HepG2 (cell line): Measurements from ENCODE around the gene AJUBA. TPM values are rescaled to one million over a fixed set of nuclear protein-coding genes. Genes with fewer than 3 reads are reported as not detected.
A peak's percentile ranks its signal among the peaks of the same experiment; 100 is the strongest.

Source experiments
- EP300 ChIP-seq, 3 experiments: sonication (generic) in 1 of 3; formaldehyde crosslinking in 1 of 3; IDR thresholded peaks; 2 replicates each; pipeline versions ENCODE4 v1.5.1 to v1.6.1; 2011 to 2020; ENCODE audit warnings: low read depth in 2 of 3, low read length in 2 of 3, borderline replicate concordance in 1 of 3, improper control_type of control experiment in 1 of 3, mild to moderate bottlenecking in 1 of 3, missing genetic modification reagents in 1 of 3, moderate library complexity in 1 of 3
- ERF ChIP-seq: IDR thresholded peaks from 2 replicates; pipeline ENCODE4 v1.6.1; 2018; ENCODE audit warnings: missing biosample characterization, missing genetic modification reagents
- IKZF1 ChIP-seq: fragments of 450-650 bp; IDR thresholded peaks from 2 replicates; pipeline ENCODE4 v1.7.1; 2016
- RNF2 ChIP-seq: fragments of 450-650 bp; conservative IDR thresholded peaks from 2 replicates; pipeline ENCODE4 v1.6.1; 2016; ENCODE audit warnings: low read depth
- RORA ChIP-seq: sonication (generic); formaldehyde crosslinking; IDR thresholded peaks from 2 replicates; pipeline ENCODE4 v1.5.0; 2020; ENCODE audit warnings: mild to moderate bottlenecking, missing genetic modification reagents, moderate library complexity
- SP140L ChIP-seq: sonication (generic); formaldehyde crosslinking; IDR thresholded peaks from 2 replicates; pipeline ENCODE4 v1.4.0; 2020; ENCODE audit warnings: missing genetic modification reagents, borderline replicate concordance
- SRY ChIP-seq: sonication (generic); formaldehyde crosslinking; IDR thresholded peaks from 2 replicates; pipeline ENCODE4 v1.8.0; 2022; ENCODE audit warnings: mild to moderate bottlenecking, missing genetic modification reagents
- ZBTB20 ChIP-seq: sonication (generic); formaldehyde crosslinking; IDR thresholded peaks from 2 replicates; pipeline ENCODE4 v1.8.1; 2023; ENCODE audit warnings: missing genetic modification reagents, low read depth, mild to moderate bottlenecking, borderline replicate concordance
- ZFP90 ChIP-seq: sonication (generic); formaldehyde crosslinking; IDR thresholded peaks from 2 replicates; pipeline ENCODE4 v1.8.0; 2022; ENCODE audit warnings: missing genetic modification reagents, mild to moderate bottlenecking, inconsistent platforms, borderline replicate concordance
- ZNF670 ChIP-seq: sonication (generic); formaldehyde crosslinking; IDR thresholded peaks from 2 replicates; pipeline ENCODE4 v1.8.0; 2022; ENCODE audit warnings: mild to moderate bottlenecking, missing genetic modification reagents, borderline replicate concordance
- polyA plus RNA-seq, 8 experiments: library from polyadenylated mRNA; depleted of rRNA in 3 of 8; stranded (reverse) in 7 of 8; unstranded in 1 of 8; fragments of >200 nt; fragmentation: Illumina TruSeq in 4 of 8; extraction: Trizol in 4 of 8; gene quantifications; 2 replicates each; pipeline versions ENCODE4 v1.2.1 to v1.2.3, GENCODE V29; 2011 to 2016; ENCODE audit warnings: low read depth in 4 of 8, missing spikeins in 1 of 8, mixed read lengths in 1 of 8; ENCODE audit not compliant: insufficient read depth in 1 of 8
- total RNA-seq, 5 experiments: library from RNA; depleted of rRNA; stranded (reverse); fragments of >200 nt; fragmentation: Illumina TruSeq; extraction: Trizol; gene quantifications; 2 replicates each; pipeline ENCODE4 v1.2.3, GENCODE V29; 2016; ENCODE audit warnings: low read depth in 1 of 5
- TF ChIP-seq, protein P1 (sequence below): sonication (generic); formaldehyde crosslinking; IDR thresholded peaks from 2 replicates; pipeline ENCODE4 v1.4.0; 2020; ENCODE audit warnings: missing genetic modification reagents
- TF ChIP-seq, protein P2 (sequence below): sonication (generic); formaldehyde crosslinking; IDR thresholded peaks from 2 replicates; pipeline ENCODE4 v1.5.0; 2020; ENCODE audit warnings: missing genetic modification reagents, mild to moderate bottlenecking, borderline replicate concordance
- TF ChIP-seq, protein P3 (sequence below): sonication (generic); formaldehyde crosslinking; IDR thresholded peaks from 2 replicates; pipeline ENCODE4 v1.4.0; 2020; ENCODE audit warnings: missing genetic modification reagents
- TF ChIP-seq, protein P4 (sequence below): sonication (generic); formaldehyde crosslinking; IDR thresholded peaks from 2 replicates; pipeline ENCODE4 v1.4.0; 2020; ENCODE audit warnings: mild to moderate bottlenecking, low read depth, missing genetic modification reagents
- TF ChIP-seq, protein P5 (sequence below): sonication (generic); formaldehyde crosslinking; IDR thresholded peaks from 2 replicates; pipeline ENCODE4 v1.5.0; 2020; ENCODE audit warnings: mild to moderate bottlenecking, low read depth, missing genetic modification reagents, borderline replicate concordance
- TF ChIP-seq, protein P6 (sequence below): sonication (generic); formaldehyde crosslinking; IDR thresholded peaks from 2 replicates; pipeline ENCODE4 v1.8.0; 2022; ENCODE audit warnings: mild to moderate bottlenecking, missing genetic modification reagents, moderate library complexity

AJUBA gene
- total and polyA plus RNA-seq, 2 of the 13 experiments (the other 11 are each of a cell fraction or from before 2014, with no cell fraction given): 157 to 241 TPM

DNA sequence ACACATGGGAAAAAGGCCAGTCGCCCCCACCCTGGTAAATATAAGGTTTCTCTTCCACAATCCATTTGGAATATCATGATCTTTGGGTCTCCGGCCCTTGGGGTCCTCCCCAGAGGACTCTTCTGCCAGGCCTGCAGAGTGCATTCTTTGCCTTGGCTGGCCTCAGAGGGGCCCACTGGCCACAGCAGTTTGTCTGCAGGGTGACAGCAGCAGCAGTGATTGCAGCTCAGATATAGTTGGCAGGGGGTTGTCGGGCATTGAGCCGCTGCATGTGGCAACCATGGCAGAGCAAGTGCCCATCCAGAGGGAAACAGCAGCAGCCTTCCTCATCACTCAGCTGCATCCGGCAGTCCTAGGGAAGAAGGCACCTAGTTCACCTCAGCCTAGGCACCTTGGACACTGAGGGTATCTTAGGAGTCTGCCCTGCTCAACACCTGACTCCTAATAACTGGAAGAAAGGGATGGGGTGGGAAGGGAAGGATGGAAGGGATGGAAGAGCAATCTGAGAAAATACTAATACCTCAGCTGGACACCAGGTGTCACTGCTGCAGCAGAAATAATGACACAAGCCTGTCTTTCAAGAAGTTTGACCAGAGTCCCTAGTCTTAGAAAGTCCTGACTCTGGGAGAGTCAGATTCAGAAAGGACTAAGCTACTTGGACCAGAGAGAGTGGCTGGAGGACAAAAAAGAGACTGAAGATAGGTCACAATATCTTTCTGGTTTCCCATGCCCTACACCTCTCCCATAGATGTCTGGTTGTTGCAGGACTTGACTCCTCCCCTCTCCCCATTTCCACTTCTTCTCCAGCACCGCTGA, 8.9 kb downstream of the AJUBA start (continued):
- TF ChIP-seq, protein P1, sequence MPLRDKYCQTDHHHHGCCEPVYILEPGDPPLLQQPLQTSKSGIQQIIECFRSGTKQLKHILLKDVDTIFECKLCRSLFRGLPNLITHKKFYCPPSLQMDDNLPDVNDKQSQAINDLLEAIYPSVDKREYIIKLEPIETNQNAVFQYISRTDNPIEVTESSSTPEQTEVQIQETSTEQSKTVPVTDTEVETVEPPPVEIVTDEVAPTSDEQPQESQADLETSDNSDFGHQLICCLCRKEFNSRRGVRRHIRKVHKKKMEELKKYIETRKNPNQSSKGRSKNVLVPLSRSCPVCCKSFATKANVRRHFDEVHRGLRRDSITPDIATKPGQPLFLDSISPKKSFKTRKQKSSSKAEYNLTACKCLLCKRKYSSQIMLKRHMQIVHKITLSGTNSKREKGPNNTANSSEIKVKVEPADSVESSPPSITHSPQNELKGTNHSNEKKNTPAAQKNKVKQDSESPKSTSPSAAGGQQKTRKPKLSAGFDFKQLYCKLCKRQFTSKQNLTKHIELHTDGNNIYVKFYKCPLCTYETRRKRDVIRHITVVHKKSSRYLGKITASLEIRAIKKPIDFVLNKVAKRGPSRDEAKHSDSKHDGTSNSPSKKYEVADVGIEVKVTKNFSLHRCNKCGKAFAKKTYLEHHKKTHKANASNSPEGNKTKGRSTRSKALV (CRISPR knock-in tag): no peak
- no peak for TF ChIP-seq RORA
- TF ChIP-seq, protein P2, sequence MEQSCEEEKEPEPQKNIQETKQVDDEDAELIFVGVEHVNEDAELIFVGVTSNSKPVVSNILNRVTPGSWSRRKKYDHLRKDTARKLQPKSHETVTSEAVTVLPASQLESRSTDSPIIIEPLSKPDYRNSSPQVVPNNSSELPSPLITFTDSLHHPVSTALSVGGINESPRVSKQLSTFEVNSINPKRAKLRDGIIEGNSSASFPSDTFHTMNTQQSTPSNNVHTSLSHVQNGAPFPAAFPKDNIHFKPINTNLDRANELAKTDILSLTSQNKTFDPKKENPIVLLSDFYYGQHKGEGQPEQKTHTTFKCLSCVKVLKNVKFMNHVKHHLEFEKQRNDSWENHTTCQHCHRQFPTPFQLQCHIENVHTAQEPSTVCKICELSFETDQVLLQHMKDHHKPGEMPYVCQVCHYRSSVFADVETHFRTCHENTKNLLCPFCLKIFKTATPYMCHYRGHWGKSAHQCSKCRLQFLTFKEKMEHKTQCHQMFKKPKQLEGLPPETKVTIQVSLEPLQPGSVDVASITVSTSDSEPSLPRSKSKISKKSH: no peak
- TF ChIP-seq, protein P3, sequence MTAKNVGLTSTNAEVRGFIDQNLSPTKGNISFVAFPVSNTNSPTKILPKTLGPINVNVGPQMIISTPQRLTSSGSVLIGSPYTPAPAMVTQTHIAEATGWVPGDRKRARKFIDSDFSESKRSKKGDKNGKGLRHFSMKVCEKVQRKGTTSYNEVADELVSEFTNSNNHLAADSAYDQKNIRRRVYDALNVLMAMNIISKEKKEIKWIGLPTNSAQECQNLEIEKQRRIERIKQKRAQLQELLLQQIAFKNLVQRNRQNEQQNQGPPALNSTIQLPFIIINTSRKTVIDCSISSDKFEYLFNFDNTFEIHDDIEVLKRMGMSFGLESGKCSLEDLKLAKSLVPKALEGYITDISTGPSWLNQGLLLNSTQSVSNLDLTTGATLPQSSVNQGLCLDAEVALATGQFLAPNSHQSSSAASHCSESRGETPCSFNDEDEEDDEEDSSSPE (CRISPR knock-in tag): no peak
- TF ChIP-seq ZNF670 (CRISPR knock-in tag): no peak
- no peak for TF ChIP-seq RNF2
- TF ChIP-seq, protein P4, sequence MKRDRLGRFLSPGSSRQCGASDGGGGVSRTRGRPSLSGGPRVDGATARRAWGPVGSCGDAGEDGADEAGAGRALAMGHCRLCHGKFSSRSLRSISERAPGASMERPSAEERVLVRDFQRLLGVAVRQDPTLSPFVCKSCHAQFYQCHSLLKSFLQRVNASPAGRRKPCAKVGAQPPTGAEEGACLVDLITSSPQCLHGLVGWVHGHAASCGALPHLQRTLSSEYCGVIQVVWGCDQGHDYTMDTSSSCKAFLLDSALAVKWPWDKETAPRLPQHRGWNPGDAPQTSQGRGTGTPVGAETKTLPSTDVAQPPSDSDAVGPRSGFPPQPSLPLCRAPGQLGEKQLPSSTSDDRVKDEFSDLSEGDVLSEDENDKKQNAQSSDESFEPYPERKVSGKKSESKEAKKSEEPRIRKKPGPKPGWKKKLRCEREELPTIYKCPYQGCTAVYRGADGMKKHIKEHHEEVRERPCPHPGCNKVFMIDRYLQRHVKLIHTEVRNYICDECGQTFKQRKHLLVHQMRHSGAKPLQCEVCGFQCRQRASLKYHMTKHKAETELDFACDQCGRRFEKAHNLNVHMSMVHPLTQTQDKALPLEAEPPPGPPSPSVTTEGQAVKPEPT (CRISPR knock-in tag): peak; percentile 57; the same call in 1 of the 2 replicates
- no peak for TF ChIP-seq EP300 (IDR thresholded peaks at IDR 0.05; ENCODE audit: low read depth in 2 of 2, low read length in 2 of 2)
- peak; percentile 13; the same call in 1 of the 2 replicates for TF ChIP-seq EP300 (CRISPR knock-in tag; IDR thresholded peaks at IDR 0.05; ENCODE audit: borderline replicate concordance)
- TF ChIP-seq, protein P5, sequence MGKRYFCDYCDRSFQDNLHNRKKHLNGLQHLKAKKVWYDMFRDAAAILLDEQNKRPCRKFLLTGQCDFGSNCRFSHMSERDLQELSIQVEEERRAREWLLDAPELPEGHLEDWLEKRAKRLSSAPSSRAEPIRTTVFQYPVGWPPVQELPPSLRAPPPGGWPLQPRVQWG (CRISPR knock-in tag): no peak
- no peak for TF ChIP-seq ZFP90 (CRISPR knock-in tag)
- no peak for TF ChIP-seq IKZF1
- TF ChIP-seq, protein P6, sequence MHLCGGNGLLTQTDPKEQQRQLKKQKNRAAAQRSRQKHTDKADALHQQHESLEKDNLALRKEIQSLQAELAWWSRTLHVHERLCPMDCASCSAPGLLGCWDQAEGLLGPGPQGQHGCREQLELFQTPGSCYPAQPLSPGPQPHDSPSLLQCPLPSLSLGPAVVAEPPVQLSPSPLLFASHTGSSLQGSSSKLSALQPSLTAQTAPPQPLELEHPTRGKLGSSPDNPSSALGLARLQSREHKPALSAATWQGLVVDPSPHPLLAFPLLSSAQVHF: no peak
- TF ChIP-seq ERF: peak; percentile 93
- no peak for TF ChIP-seq SRY (CRISPR knock-in tag)
- TF ChIP-seq ZBTB20 (CRISPR knock-in tag): no peak
- TF ChIP-seq SP140L: peak; percentile 94; the same call in 1 of the 2 replicates
